GM23338 (cell line): ENCODE measurements around the gene WAPL. TPM values are rescaled to one million over a fixed set of nuclear protein-coding genes. Genes with fewer than 3 reads are reported as not detected.

ENCODE experiments used
- ATAC-seq: fragments of 200-7000 bp; cut with Tn5 transposase; 3 replicates; pipeline ENCODE4 v1.9.1; 2020
- DNase-seq: peaks from one replicate; pipeline ENCODE4 v3.0.0-alpha.2; 2015; ENCODE audit warnings: low spot score
- H2AFZ ChIP-seq: fragments of 200-600 bp; sonication (generic); 2 replicates; pipeline ENCODE4 v1.8.0; 2016; ENCODE audit warnings: antibody characterized with exemption, mild to moderate bottlenecking, moderate library complexity
- H3F3A ChIP-seq: fragments of 200-600 bp; sonication (generic); replicated peaks from 2 replicates; pipeline ENCODE4 v1.8.0; 2017; ENCODE audit warnings: antibody characterized with exemption, mixed run types, low read depth
- H3K27ac ChIP-seq: fragments of 200-600 bp; sonication (generic); 2 replicates; pipeline ENCODE4 v1.6.1; 2016; ENCODE audit warnings: low read depth
- H3K27me3 ChIP-seq: fragments of 200-600 bp; sonication (generic); 2 replicates; pipeline ENCODE4 v1.8.0; 2016; ENCODE audit warnings: mild to moderate bottlenecking, mixed run types, moderate library complexity; ENCODE audit not compliant: insufficient read depth
- H3K36me3 ChIP-seq: fragments of 200-600 bp; sonication (generic); 2 replicates; pipeline ENCODE4 v1.8.0; 2016; ENCODE audit warnings: mild to moderate bottlenecking; ENCODE audit not compliant: insufficient read depth
- H3K4me1 ChIP-seq: fragments of 200-600 bp; sonication (generic); 2 replicates; pipeline ENCODE4 v1.8.0; 2016; ENCODE audit warnings: mild to moderate bottlenecking, moderate library complexity; ENCODE audit not compliant: insufficient read depth
- H3K4me2 ChIP-seq: fragments of 200-600 bp; sonication (generic); 2 replicates; pipeline ENCODE4 v1.7.1; 2017; ENCODE audit warnings: mixed run types
- H3K4me3 ChIP-seq: fragments of 200-600 bp; sonication (generic); 2 replicates; pipeline ENCODE4 v1.6.1; 2016; ENCODE audit warnings: mixed run types
- H3K79me2 ChIP-seq: fragments of 200-600 bp; sonication (generic); replicated peaks from 2 replicates; pipeline ENCODE4 v1.8.0; 2017; ENCODE audit warnings: mild to moderate bottlenecking; ENCODE audit not compliant: insufficient read depth
- H3K9me2 ChIP-seq: fragments of 200-600 bp; sonication (generic); 2 replicates; pipeline ENCODE4 v1.8.0; 2017; ENCODE audit not compliant: insufficient read depth
- H4K20me1 ChIP-seq: fragments of 200-600 bp; sonication (generic); replicated peaks from 2 replicates; pipeline ENCODE4 v1.8.0; 2017; ENCODE audit warnings: mild to moderate bottlenecking; ENCODE audit not compliant: insufficient read depth
- H3K27ac Mint-ChIP-seq: 2 replicates; pipeline ENCODE4 v1.8.0; 2020; ENCODE audit warnings: inconsistent platforms, mild to moderate bottlenecking, moderate library complexity, mixed read lengths
- H3K27me3 Mint-ChIP-seq: 3 replicates; pipeline ENCODE4 v1.8.0; 2022; ENCODE audit warnings: low read depth, mild to moderate bottlenecking, moderate library complexity, mixed read lengths, inconsistent platforms; ENCODE audit not compliant: insufficient read depth, poor library complexity
- H3K36me3 Mint-ChIP-seq: 3 replicates; pipeline ENCODE4 v1.8.0; 2021; ENCODE audit warnings: low read depth, mild to moderate bottlenecking, inconsistent platforms, moderate library complexity, mixed read lengths
- H3K4me1 Mint-ChIP-seq: 3 replicates; pipeline ENCODE4 v1.8.0; 2020; ENCODE audit warnings: mild to moderate bottlenecking, inconsistent platforms, mixed read lengths
- H3K4me3 Mint-ChIP-seq: 3 replicates; pipeline ENCODE4 v1.8.0; 2021; ENCODE audit warnings: moderate library complexity, mild to moderate bottlenecking, inconsistent platforms, mixed read lengths
- H3K9me3 Mint-ChIP-seq: 3 replicates; pipeline ENCODE4 v1.8.0; 2020; ENCODE audit warnings: moderate library complexity, mild to moderate bottlenecking, inconsistent platforms, mixed read lengths
- CREB1 ChIP-seq: fragments of 250-450 bp; sonication (Bioruptor Pico); IDR thresholded peaks from 2 replicates; pipeline ENCODE4 v1.5.0; 2020; ENCODE audit warnings: low read depth, mild to moderate bottlenecking, moderate library complexity
- EZH2phosphoT487 ChIP-seq: fragments of 200-600 bp; sonication (generic); IDR thresholded peaks from one replicate; pipeline ENCODE4 v1.8.1; 2018; ENCODE audit warnings: antibody characterized with exemption; ENCODE audit not compliant: unreplicated experiment
- JUNB ChIP-seq: IDR thresholded peaks from one replicate; pipeline ENCODE4 v1.6.1; 2016; ENCODE audit warnings: antibody characterized with exemption; ENCODE audit not compliant: unreplicated experiment
- POLR2AphosphoS5 ChIP-seq: IDR thresholded peaks from 2 replicates; pipeline ENCODE4 v1.6.1; 2016; ENCODE audit warnings: antibody characterized with exemption, low read depth
- STAT1 ChIP-seq: IDR thresholded peaks from one replicate; pipeline ENCODE4 v1.6.1; 2016; ENCODE audit warnings: antibody characterized with exemption; ENCODE audit not compliant: unreplicated experiment
- ZNF114 ChIP-seq: fragments of 250-450 bp; sonication (Bioruptor Pico); IDR thresholded peaks from 2 replicates; pipeline ENCODE4 v1.5.0; 2020; ENCODE audit warnings: mild to moderate bottlenecking, moderate library complexity
- polyA plus RNA-seq: library from polyadenylated mRNA; unstranded; fragments of >200 nt; fragmentation: Nextera tagmentation; extraction: Ambion mirVana; gene quantifications from 2 replicates; pipeline ENCODE4 v1.2.1, GENCODE V29; 2016
- total RNA-seq: library from RNA; depleted of rRNA; stranded (reverse); fragments of >200 nt; shearing (Covaris generic); gene quantifications from 2 replicates; pipeline ENCODE4 v1.2.3, GENCODE V29; 2014
- TF ChIP-seq, protein P1 (sequence below): fragments of 250-450 bp; sonication (Bioruptor Pico); IDR thresholded peaks from 2 replicates; pipeline ENCODE4 v1.5.0; 2020; ENCODE audit warnings: mild to moderate bottlenecking, moderate library complexity
- TF ChIP-seq, protein P2 (sequence below), 2 experiments: fragments of 200-600 bp in 1 of 2; sonication (generic) in 1 of 2; conservative IDR thresholded peaks; 2 replicates each; pipeline versions ENCODE4 v1.5.1 to v1.6.1; 2016 to 2017; ENCODE audit warnings: antibody characterized with exemption in 2 of 2, low read depth in 2 of 2, mild to moderate bottlenecking in 2 of 2, moderate library complexity in 1 of 2

Gene WAPL
- total and polyA plus RNA-seq, 2 experiments from 2014 or later = 25.2 to 60.8 TPM

DNA sequence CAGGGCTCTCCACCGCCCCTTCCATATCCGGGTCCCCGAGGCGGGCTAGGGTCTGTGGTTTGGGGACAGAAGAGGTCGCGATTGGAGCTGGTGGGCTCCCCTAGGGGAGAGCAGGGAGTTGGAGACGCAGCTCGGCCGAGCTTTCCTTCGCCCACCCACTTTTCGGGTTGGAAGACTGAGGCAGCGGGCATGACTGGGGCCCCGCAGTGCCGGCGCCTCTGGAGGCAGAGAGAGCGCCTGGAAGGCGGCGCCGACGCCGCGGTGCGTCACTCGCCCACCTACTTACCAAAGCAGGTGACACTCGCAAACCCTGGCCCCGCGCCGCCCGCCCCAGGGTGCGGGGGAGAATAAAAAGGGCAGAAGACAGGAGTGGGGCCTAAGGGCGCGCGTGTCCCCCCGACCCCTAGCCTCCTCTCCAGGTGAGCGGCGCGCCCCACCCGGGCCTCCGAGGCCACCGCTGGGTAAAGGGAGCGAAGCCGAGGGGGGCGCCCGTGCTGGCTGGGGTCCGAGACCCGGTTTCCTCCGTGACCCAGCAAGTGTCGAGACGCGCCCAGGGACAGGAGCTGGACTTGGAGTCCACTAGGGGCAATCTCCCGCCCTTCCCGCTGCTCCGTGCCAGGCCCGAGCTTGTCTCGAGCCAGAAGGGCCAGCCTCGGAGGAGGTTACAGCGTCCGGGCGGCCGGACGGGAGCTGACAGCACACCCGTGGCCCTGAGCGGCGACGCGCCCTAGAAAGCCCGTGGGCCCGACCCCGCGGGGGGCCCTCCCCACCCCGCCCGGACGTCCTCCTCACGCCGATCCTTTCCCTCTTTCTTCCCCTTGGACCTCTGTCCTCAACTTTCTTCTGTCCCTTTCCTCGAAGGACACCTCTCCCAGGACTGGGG lies 120.6 kb downstream of the WAPL start:
- TF ChIP-seq EZH2phosphoT487 (no peak), JUNB (no peak), ZNF114 (CRISPR knock-in tag) (0 out of 2 replicates have a peak, but pooled peaks have one; percentile 35)
- H3K27me3 Mint-ChIP-seq = peaks cover 42% of the 10 kb centered on the region
- H3K4me1 Mint-ChIP-seq = peaks cover 19% of the 10 kb centered on the region
- H3K4me3 Mint-ChIP-seq = peak overlapping the region; percentile 72
- no peaks in the 10 kb centered on the region for H3K9me2 ChIP-seq
- peak overlapping the region; percentile 99 for H2AFZ ChIP-seq
- no peaks in the 10 kb centered on the region; the same call in 1 of the 2 replicates for H3K36me3 ChIP-seq
- no peak overlapping the region for H3K27ac Mint-ChIP-seq
- H3K9me3 Mint-ChIP-seq = no peaks in the 10 kb centered on the region
- DNase-seq (peak; percentile 47), ATAC-seq (peak; percentile 12)
- H4K20me1 ChIP-seq = no peaks in the 10 kb centered on the region
- H3K4me2 ChIP-seq = peak overlapping the region; percentile 97
- peaks cover 53% of the 10 kb centered on the region for H3K27me3 ChIP-seq
- H3K4me3 ChIP-seq = peak overlapping the region; percentile 74
- H3K79me2 ChIP-seq = no peaks in the 10 kb centered on the region
- H3K4me1 ChIP-seq = peaks cover 18% of the 10 kb centered on the region
- no peak overlapping the region for H3K27ac ChIP-seq
- peaks cover 6% of the 10 kb centered on the region; the same call in 1 of the 2 replicates for H3F3A ChIP-seq
- H3K36me3 Mint-ChIP-seq = no peaks in the 10 kb centered on the region; the same call in 2 of the 3 replicates

DNA sequence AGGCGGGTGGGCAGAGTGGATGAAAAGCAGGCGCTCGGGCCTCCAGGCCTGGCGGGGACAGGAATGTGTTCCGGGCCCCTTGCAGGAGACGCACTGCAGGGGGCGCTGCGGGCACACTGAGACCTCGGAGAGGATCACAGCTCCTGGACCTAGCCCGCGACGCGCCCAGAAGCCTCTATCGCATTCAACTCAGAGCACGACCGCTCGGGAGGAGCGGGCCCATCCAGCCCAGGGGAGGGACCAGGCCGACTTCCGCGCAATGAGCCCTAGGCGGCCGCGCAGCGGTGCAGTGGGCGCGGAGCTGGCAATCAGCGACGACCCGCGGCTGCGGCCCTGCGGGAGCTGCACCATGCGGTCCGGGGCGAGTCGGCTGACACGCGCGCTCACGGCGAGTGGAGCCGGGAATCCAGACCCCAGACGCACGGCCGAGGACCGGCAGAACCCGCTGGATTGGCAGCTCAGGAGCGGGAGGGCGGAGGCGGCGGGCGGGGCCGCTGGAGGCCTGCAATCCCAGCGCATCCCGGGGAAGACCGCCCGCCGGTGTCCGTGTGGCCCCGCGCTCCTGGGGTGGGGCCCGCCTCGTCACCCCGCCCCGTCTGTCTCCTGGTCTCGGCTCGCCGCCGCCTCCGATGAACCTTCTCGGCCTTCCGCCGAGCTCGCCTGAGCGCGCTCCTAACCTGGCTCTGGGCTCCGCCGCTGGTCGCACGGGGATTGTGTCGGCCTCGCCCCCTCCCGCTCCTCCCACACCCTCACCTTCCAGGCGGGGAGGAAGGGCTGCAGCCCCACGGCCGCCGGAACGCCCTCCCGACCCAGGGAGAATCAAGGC lies 121.5 kb downstream of the WAPL start:
- H3K4me2 ChIP-seq = peak overlapping the region; percentile 97
- H3K9me3 Mint-ChIP-seq = no peaks in the 10 kb centered on the region
- H3K4me3 ChIP-seq = peak overlapping the region; percentile 74
- H3K36me3 Mint-ChIP-seq = no peaks in the 10 kb centered on the region; the same call in 2 of the 3 replicates
- peak; percentile 91 for ATAC-seq
- H3K27ac Mint-ChIP-seq = no peak overlapping the region
- H4K20me1 ChIP-seq = no peaks in the 10 kb centered on the region
- peaks cover 53% of the 10 kb centered on the region for H3K27me3 ChIP-seq
- no peaks in the 10 kb centered on the region for H3K79me2 ChIP-seq
- no peak overlapping the region for H3K27ac ChIP-seq
- H3K27me3 Mint-ChIP-seq = peaks cover 42% of the 10 kb centered on the region
- peak; percentile 99 for DNase-seq
- peaks cover 18% of the 10 kb centered on the region for H3K4me1 ChIP-seq
- H3K9me2 ChIP-seq = no peaks in the 10 kb centered on the region
- TF ChIP-seq STAT1 (no peak), POLR2AphosphoS5 (peak; percentile 28; the same call in 1 of the 2 replicates), CREB1 (CRISPR knock-in tag) (peak; percentile 59; the same call in 1 of the 2 replicates)
- TF ChIP-seq, protein P1, sequence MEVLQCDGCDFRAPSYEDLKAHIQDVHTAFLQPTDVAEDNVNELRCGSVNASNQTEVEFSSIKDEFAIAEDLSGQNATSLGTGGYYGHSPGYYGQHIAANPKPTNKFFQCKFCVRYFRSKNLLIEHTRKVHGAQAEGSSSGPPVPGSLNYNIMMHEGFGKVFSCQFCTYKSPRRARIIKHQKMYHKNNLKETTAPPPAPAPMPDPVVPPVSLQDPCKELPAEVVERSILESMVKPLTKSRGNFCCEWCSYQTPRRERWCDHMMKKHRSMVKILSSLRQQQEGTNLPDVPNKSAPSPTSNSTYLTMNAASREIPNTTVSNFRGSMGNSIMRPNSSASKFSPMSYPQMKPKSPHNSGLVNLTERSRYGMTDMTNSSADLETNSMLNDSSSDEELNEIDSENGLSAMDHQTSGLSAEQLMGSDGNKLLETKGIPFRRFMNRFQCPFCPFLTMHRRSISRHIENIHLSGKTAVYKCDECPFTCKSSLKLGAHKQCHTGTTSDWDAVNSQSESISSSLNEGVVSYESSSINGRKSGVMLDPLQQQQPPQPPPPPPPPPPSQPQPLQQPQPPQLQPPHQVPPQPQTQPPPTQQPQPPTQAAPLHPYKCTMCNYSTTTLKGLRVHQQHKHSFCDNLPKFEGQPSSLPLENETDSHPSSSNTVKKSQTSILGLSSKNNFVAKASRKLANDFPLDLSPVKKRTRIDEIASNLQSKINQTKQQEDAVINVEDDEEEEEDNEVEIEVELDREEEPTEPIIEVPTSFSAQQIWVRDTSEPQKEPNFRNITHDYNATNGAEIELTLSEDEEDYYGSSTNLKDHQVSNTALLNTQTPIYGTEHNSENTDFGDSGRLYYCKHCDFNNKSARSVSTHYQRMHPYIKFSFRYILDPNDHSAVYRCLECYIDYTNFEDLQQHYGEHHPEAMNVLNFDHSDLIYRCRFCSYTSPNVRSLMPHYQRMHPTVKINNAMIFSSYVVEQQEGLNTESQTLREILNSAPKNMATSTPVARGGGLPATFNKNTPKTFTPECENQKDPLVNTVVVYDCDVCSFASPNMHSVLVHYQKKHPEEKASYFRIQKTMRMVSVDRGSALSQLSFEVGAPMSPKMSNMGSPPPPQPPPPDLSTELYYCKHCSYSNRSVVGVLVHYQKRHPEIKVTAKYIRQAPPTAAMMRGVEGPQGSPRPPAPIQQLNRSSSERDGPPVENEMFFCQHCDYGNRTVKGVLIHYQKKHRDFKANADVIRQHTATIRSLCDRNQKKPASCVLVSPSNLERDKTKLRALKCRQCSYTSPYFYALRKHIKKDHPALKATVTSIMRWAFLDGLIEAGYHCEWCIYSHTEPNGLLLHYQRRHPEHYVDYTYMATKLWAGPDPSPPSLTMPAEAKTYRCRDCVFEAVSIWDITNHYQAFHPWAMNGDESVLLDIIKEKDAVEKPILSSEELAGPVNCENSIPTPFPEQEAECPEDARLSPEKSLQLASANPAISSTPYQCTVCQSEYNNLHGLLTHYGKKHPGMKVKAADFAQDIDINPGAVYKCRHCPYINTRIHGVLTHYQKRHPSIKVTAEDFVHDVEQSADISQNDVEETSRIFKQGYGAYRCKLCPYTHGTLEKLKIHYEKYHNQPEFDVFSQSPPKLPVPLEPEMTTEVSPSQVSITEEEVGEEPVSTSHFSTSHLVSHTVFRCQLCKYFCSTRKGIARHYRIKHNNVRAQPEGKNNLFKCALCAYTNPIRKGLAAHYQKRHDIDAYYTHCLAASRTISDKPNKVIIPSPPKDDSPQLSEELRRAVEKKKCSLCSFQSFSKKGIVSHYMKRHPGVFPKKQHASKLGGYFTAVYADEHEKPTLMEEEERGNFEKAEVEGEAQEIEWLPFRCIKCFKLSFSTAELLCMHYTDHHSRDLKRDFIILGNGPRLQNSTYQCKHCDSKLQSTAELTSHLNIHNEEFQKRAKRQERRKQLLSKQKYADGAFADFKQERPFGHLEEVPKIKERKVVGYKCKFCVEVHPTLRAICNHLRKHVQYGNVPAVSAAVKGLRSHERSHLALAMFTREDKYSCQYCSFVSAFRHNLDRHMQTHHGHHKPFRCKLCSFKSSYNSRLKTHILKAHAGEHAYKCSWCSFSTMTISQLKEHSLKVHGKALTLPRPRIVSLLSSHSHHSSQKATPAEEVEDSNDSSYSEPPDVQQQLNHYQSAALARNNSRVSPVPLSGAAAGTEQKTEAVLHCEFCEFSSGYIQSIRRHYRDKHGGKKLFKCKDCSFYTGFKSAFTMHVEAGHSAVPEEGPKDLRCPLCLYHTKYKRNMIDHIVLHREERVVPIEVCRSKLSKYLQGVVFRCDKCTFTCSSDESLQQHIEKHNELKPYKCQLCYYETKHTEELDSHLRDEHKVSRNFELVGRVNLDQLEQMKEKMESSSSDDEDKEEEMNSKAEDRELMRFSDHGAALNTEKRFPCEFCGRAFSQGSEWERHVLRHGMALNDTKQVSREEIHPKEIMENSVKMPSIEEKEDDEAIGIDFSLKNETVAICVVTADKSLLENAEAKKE (CRISPR knock-in tag) = no peak
- TF ChIP-seq, protein P2, sequence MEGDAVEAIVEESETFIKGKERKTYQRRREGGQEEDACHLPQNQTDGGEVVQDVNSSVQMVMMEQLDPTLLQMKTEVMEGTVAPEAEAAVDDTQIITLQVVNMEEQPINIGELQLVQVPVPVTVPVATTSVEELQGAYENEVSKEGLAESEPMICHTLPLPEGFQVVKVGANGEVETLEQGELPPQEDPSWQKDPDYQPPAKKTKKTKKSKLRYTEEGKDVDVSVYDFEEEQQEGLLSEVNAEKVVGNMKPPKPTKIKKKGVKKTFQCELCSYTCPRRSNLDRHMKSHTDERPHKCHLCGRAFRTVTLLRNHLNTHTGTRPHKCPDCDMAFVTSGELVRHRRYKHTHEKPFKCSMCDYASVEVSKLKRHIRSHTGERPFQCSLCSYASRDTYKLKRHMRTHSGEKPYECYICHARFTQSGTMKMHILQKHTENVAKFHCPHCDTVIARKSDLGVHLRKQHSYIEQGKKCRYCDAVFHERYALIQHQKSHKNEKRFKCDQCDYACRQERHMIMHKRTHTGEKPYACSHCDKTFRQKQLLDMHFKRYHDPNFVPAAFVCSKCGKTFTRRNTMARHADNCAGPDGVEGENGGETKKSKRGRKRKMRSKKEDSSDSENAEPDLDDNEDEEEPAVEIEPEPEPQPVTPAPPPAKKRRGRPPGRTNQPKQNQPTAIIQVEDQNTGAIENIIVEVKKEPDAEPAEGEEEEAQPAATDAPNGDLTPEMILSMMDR (conservative IDR thresholded peaks at IDR 0.05; ENCODE audit: low read depth in 2 of 2) = peak; percentile 75 to 95
- no peaks in the 10 kb centered on the region; the same call in 1 of the 2 replicates for H3K36me3 ChIP-seq
- H3K4me1 Mint-ChIP-seq = peaks cover 19% of the 10 kb centered on the region
- peak overlapping the region; percentile 72 for H3K4me3 Mint-ChIP-seq
- H3F3A ChIP-seq = peaks cover 6% of the 10 kb centered on the region; the same call in 1 of the 2 replicates
- peak overlapping the region; percentile 99 for H2AFZ ChIP-seq
